H1 (cell line): ENCODE measurements around the gene MIPEP. TPM values are rescaled to one million over a fixed set of nuclear protein-coding genes. Genes with fewer than 3 reads are reported as not detected.

Experiments used
- CTCF ChIA-PET: fragments of 300-600 bp; sonication (Branson Sonifier 250); formaldehyde crosslinking; loops from one replicate; lab custom pipeline; 2021; ENCODE audit not compliant: partially characterized antibody; lab: Charles Lee
- POLR2A ChIA-PET: fragments of 300-600 bp; sonication (Branson Sonifier 250); formaldehyde crosslinking; loops from one replicate; lab custom pipeline; 2021; ENCODE audit warnings: inconsistent platforms; ENCODE audit not compliant: partially characterized antibody; lab: Charles Lee
- DNase-seq, 2 experiments: peaks; one replicate each; pipeline versions ENCODE4 v3.0.0 to v3.0.0-alpha.2; 2010 to 2022; ENCODE audit warnings: low spot score in 2 of 2, low read depth in 1 of 2, mixed read lengths in 1 of 2
- FAIRE-seq: peaks from 2 replicates; lab custom pipeline; 2011; peaks lifted over from hg19 to GRCh38; lab: Jason Lieb, UNC
- H2AFZ ChIP-seq: 2 replicates; pipeline ENCODE4 v1.8.1; 2012; ENCODE audit warnings: low read length, inconsistent platforms
- H2AK5ac ChIP-seq: 2 replicates; pipeline ENCODE4 v1.6.1; 2013; ENCODE audit warnings: low read depth, low read length
- H2BK120ac ChIP-seq: replicated peaks from 2 replicates; pipeline ENCODE3; 2013; ENCODE audit warnings: low read depth, low read length, inconsistent platforms
- H2BK12ac ChIP-seq: 2 replicates; pipeline ENCODE4 v1.6.1; 2013; ENCODE audit warnings: low read depth, low read length
- H2BK15ac ChIP-seq: 2 replicates; pipeline ENCODE4 v1.6.1; 2013; ENCODE audit warnings: low read length
- H2BK20ac ChIP-seq: 2 replicates; pipeline ENCODE4 v1.6.1; 2013; ENCODE audit warnings: low read length
- H2BK5ac ChIP-seq: 2 replicates; pipeline ENCODE4 v1.6.1; 2013; ENCODE audit warnings: low read depth, low read length
- H3K14ac ChIP-seq: 2 replicates; pipeline ENCODE4 v1.6.1; 2013; ENCODE audit warnings: inconsistent platforms; ENCODE audit not compliant: insufficient read length
- H3K18ac ChIP-seq: 2 replicates; pipeline ENCODE4 v1.6.1; 2013; ENCODE audit warnings: low read length; ENCODE audit errors: extremely low read depth
- H3K23ac ChIP-seq: 2 replicates; pipeline ENCODE4 v1.6.1; 2013; ENCODE audit warnings: inconsistent platforms; ENCODE audit not compliant: insufficient read length
- H3K23me2 ChIP-seq: 2 replicates; pipeline ENCODE4 v1.6.1; 2013; ENCODE audit warnings: low read depth, low read length
- H3K27ac ChIP-seq: 2 replicates; pipeline ENCODE4 v1.6.1; 2011; ENCODE audit warnings: low read depth, low read length, inconsistent platforms
- H3K27me3 ChIP-seq, 4 experiments: replicated peaks in 1 of 4; 1 replicate in 1 of 4; 2 replicates in 3 of 4; pipeline versions ENCODE4 v1.6.1 to v1.8.1; 2011 to 2013; ENCODE audit warnings: low read length in 3 of 4, mild to moderate bottlenecking in 3 of 4, inconsistent platforms in 2 of 4, mixed read lengths in 2 of 4, moderate library complexity in 1 of 4; ENCODE audit not compliant: control insufficient read depth in 3 of 4, insufficient read depth in 3 of 4; ENCODE audit errors: extremely low read depth in 1 of 4
- H3K36me3 ChIP-seq, 4 experiments: 2 replicates each; pipeline versions ENCODE4 v1.6.1 to v1.8.1; 2011 to 2013; ENCODE audit warnings: mild to moderate bottlenecking in 4 of 4, low read length in 3 of 4, moderate library complexity in 2 of 4, control low read depth in 1 of 4, inconsistent platforms in 1 of 4; ENCODE audit not compliant: insufficient read depth in 4 of 4, control insufficient read depth in 2 of 4
- H3K4ac ChIP-seq: replicated peaks from 2 replicates; pipeline ENCODE3; 2013; ENCODE audit warnings: low read length, low read depth, mixed read lengths, inconsistent platforms; ENCODE audit not compliant: insufficient read length
- H3K4me1 ChIP-seq, 4 experiments: replicated peaks in 1 of 4; 1 replicate in 1 of 4; 2 replicates in 3 of 4; pipeline versions ENCODE4 v1.6.1 to v1.8.1; 2011 to 2013; ENCODE audit warnings: low read length in 3 of 4, inconsistent platforms in 2 of 4, mixed read lengths in 1 of 4; ENCODE audit not compliant: insufficient read depth in 4 of 4, control insufficient read depth in 3 of 4
- H3K4me2 ChIP-seq, 2 experiments: 2 replicates each; pipeline versions ENCODE4 v1.6.1 to v1.8.1; 2011 to 2013; ENCODE audit warnings: low read depth in 2 of 2, low read length in 2 of 2, control low read depth in 1 of 2, inconsistent platforms in 1 of 2, mild to moderate bottlenecking in 1 of 2; ENCODE audit not compliant: insufficient read depth in 1 of 2
- H3K4me3 ChIP-seq, 4 experiments: fragments of 200-600, 300-600 bp in 1 of 4; sonication (generic), shearing (Covaris generic), sonication (Bioruptor Twin) in 1 of 4; 2 replicates each; pipeline versions ENCODE4 v1.5.1 to v1.8.1; 2011 to 2016; ENCODE audit warnings: low read length in 4 of 4, low read depth in 3 of 4, control low read depth in 2 of 4, inconsistent platforms in 2 of 4, mild to moderate bottlenecking in 2 of 4, mixed read lengths in 1 of 4, moderate library complexity in 1 of 4; ENCODE audit not compliant: insufficient read depth in 2 of 4; ENCODE audit errors: extremely low read depth in 1 of 4
- H3K56ac ChIP-seq: replicated peaks from 2 replicates; pipeline ENCODE3; 2013; ENCODE audit warnings: low read depth, mild to moderate bottlenecking, mixed read lengths, low read length, inconsistent platforms; ENCODE audit not compliant: insufficient read length
- H3K79me1 ChIP-seq: 2 replicates; pipeline ENCODE4 v1.6.1; 2013; ENCODE audit warnings: low read depth, low read length, control low read depth
- H3K79me2 ChIP-seq, 2 experiments: 2 replicates each; pipeline versions ENCODE4 v1.6.1 to v1.8.1; 2012 to 2013; ENCODE audit warnings: low read length in 2 of 2, mild to moderate bottlenecking in 2 of 2, inconsistent platforms in 1 of 2; ENCODE audit not compliant: insufficient read depth in 2 of 2, control insufficient read depth in 1 of 2
- H3K9ac ChIP-seq, 4 experiments: replicated peaks in 1 of 4; 1 replicate in 1 of 4; 2 replicates in 3 of 4; pipeline versions ENCODE4 v1.6.1 to v1.8.1; 2011 to 2013; ENCODE audit warnings: low read depth in 3 of 4, low read length in 3 of 4, control low read depth in 2 of 4, mild to moderate bottlenecking in 2 of 4, moderate library complexity in 2 of 4, inconsistent platforms in 1 of 4; ENCODE audit errors: extremely low read depth in 1 of 4
- H3K9me3 ChIP-seq, 2 experiments: 2 replicates each; pipeline versions ENCODE4 v1.6.1 to v1.8.1; 2012 to 2013; ENCODE audit warnings: mild to moderate bottlenecking in 2 of 2, moderate library complexity in 2 of 2, control low read depth in 1 of 2, inconsistent platforms in 1 of 2, low read depth in 1 of 2, low read length in 1 of 2, mixed read lengths in 1 of 2; ENCODE audit not compliant: insufficient read depth in 2 of 2
- H4K20me1 ChIP-seq, 2 experiments: replicated peaks in 1 of 2; 2 replicates each; pipeline versions ENCODE3 to v1.8.1; 2011 to 2013; ENCODE audit warnings: inconsistent platforms in 2 of 2, low read length in 2 of 2, mild to moderate bottlenecking in 1 of 2; ENCODE audit not compliant: insufficient read depth in 2 of 2, control insufficient read depth in 1 of 2
- H4K5ac ChIP-seq: 2 replicates; pipeline ENCODE4 v1.6.1; 2013; ENCODE audit warnings: low read length, low read depth, mixed read lengths, inconsistent platforms; ENCODE audit not compliant: insufficient read length
- H4K8ac ChIP-seq: 2 replicates; pipeline ENCODE4 v1.8.0; 2013; ENCODE audit warnings: mild to moderate bottlenecking, moderate library complexity, low read length, inconsistent platforms; ENCODE audit not compliant: insufficient read depth; ENCODE audit errors: extremely low read depth
- H4K91ac ChIP-seq: replicated peaks from 2 replicates; pipeline ENCODE3; 2013; ENCODE audit warnings: low read length, mixed read lengths, inconsistent platforms; ENCODE audit not compliant: insufficient read length
- EGR1 ChIP-seq: IDR thresholded peaks from 2 replicates; pipeline ENCODE4 v1.6.1; 2011; ENCODE audit warnings: low read depth, low read length, borderline replicate concordance
- KDM1A ChIP-seq: fragments of 200-600, 300-600 bp; sonication (generic); IDR thresholded peaks from 2 replicates; pipeline ENCODE4 v1.7.1; 2016; ENCODE audit warnings: mild to moderate bottlenecking, low read length, borderline replicate concordance
- MAX ChIP-seq: IDR thresholded peaks from 2 replicates; pipeline ENCODE4 v1.6.1; 2012; ENCODE audit warnings: inconsistent platforms
- WGBS, 2 experiments: shearing (Covaris generic) in 1 of 2; methylation state at CpG; one replicate each; pipeline versions ENCODE4 v1.1.6 to v1.1.7; 2013 to 2015; ENCODE audit warnings: low lambda C conversion rate in 2 of 2, mixed read lengths in 2 of 2, inconsistent platforms in 1 of 2, low coverage in 1 of 2, missing lambda C conversion rate in 1 of 2; ENCODE audit not compliant: insufficient replicate concordance in 2 of 2, insufficient coverage in 1 of 2, insufficient read length in 1 of 2; ENCODE audit errors: extremely low coverage in 1 of 2, missing lambda C conversion rate in 1 of 2; 5-methylcytosine and 5-hydroxymethylcytosine counted together
- polyA plus RNA-seq, 7 experiments: library from polyadenylated mRNA; depleted of rRNA in 3 of 7; stranded (reverse) in 5 of 7; unstranded in 2 of 7; fragments of >200 nt in 5 of 7; fragments of 200-250 nt in 2 of 7; gene quantifications; 1 replicate in 5 of 7; 2 replicates in 1 of 7; 4 replicates in 1 of 7; pipeline versions ENCODE4 v1.2.1 to v1.2.3, GENCODE V29; 2011 to 2013; ENCODE audit warnings: missing spikeins in 2 of 7, mixed read lengths in 2 of 7
- total RNA-seq: library from RNA; stranded (reverse); fragmentation: NEBNext Ultra II Directional; extraction: Animal tissue kit (Norgen Biotek cat#: 25700); gene quantifications from 2 replicates; pipeline ENCODE4 v1.2.1, GENCODE V29; 2021

Gene MIPEP
- total and polyA plus RNA-seq, 2 of the 8 experiments (the other 6 are each of a cell fraction or from before 2014, with no cell fraction given) = 24.0 to 24.2 TPM

- Histone ChIP-seq H2BK5ac (no peak overlapping the region), H2AK5ac (no peak overlapping the region), H4K5ac (no peak overlapping the region), H3K18ac (no peak overlapping the region), H3K9me3 (no peaks in the 10 kb centered on the region), H4K91ac (no peak overlapping the region), H3K23ac (no peak overlapping the region), H3K56ac (no peak overlapping the region), H4K8ac (no peak overlapping the region), H3K9ac (no peak overlapping the region), H3K27me3 (no peaks in the 10 kb centered on the region), H2BK15ac (no peak overlapping the region), H3K14ac (no peak overlapping the region), H3K79me1 (no peaks in the 10 kb centered on the region), H3K79me2 (no peaks in the 10 kb centered on the region), H3K36me3 (no peaks in the 10 kb centered on the region), H2BK20ac (no peak overlapping the region), H2AFZ (no peak overlapping the region), H3K4me2 (no peak overlapping the region), H3K4me1 (peaks cover 0 to 3% (median 0%) of the 10 kb centered on the region in 4 experiments; a peak in 1 of 7 replicates), H3K4me3 (no peak overlapping the region), H3K23me2 (no peaks in the 10 kb centered on the region), H2BK120ac (no peak overlapping the region), H2BK12ac (no peak overlapping the region), H4K20me1 (no peaks in the 10 kb centered on the region), H3K4ac (no peak overlapping the region), H3K27ac (no peak overlapping the region)
- FAIRE-seq (no peak), DNase-seq (no peak)
- 64% methylated on average over 3 of the region's 3 CpGs; no CpG with 5 or more reads in 1 of the 2 experiments for WGBS, 2 experiments
- TF ChIP-seq KDM1A (no peak), MAX (no peak), EGR1 (no peak)
- ChIA-PET CTCF (no interaction called here), POLR2A (no interaction called here)
Measured at GRCh38 chr13:23786607-23787006, 102.6 kb downstream of the MIPEP start.
